Choroid plexus epithelial cell (primary cell): ENCODE data around the gene CCDC172.

ENCODE experiments used
- DNase-seq: peaks from one replicate; pipeline ENCODE4 v3.0.0-alpha.2; 2010; ENCODE audit warnings: low read depth
- H3K4me3 ChIP-seq: 2 replicates; pipeline ENCODE4 v1.5.1; 2011; ENCODE audit warnings: low read depth, mild to moderate bottlenecking, control low read depth, low read length, moderate library complexity
- TF ChIP-seq, protein P1 (sequence below): conservative IDR thresholded peaks from 2 replicates; pipeline ENCODE4 v1.5.1; 2011; ENCODE audit warnings: low read depth, mild to moderate bottlenecking, control low read depth, inconsistent platforms, low read length, moderate library complexity

The CCDC172 gene

DNA sequence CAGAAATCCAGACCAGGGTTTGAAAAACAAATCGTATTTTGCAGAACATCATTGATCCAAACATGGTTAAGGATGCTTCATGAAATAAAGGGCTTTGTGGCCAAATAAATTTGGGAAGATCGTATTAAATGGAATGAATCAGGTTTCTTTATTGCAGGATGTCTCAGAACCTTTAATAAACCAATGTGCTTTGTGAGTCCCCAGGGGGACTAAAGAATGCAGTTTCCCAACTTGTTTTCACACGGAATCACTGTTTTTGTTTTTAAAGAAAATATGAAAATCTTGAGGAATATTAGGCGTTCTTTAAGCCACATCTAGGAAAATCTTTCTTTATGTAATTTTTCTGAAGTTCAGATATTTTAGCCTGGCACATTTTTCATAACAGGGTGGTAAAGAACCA lies 16.8 kb upstream of the CCDC172 start:
- no peak overlapping the region for H3K4me3 ChIP-seq

DNA sequence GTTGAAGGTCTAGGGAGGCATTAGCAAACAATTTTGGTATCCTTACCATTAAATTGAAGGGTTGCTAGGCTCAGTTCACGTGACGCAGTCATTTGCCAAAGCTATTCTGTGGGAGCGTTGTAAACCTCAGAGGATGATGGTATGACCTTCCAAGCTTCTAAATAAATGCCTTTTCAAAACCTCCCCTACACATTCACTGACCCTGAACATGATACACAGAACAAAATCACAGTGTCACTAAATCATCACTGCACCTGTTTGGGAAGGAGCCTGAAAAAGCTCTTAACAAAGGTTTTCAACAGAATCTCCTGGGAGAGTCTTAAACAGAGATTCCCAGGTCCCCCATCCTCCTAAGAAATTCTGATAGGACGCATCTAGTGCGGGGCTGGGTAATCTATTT lies 13.2 kb upstream of the CCDC172 start:
- TF ChIP-seq, protein P1, sequence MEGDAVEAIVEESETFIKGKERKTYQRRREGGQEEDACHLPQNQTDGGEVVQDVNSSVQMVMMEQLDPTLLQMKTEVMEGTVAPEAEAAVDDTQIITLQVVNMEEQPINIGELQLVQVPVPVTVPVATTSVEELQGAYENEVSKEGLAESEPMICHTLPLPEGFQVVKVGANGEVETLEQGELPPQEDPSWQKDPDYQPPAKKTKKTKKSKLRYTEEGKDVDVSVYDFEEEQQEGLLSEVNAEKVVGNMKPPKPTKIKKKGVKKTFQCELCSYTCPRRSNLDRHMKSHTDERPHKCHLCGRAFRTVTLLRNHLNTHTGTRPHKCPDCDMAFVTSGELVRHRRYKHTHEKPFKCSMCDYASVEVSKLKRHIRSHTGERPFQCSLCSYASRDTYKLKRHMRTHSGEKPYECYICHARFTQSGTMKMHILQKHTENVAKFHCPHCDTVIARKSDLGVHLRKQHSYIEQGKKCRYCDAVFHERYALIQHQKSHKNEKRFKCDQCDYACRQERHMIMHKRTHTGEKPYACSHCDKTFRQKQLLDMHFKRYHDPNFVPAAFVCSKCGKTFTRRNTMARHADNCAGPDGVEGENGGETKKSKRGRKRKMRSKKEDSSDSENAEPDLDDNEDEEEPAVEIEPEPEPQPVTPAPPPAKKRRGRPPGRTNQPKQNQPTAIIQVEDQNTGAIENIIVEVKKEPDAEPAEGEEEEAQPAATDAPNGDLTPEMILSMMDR: no peak

More for the DNA sequence above, 16.8 kb upstream of the CCDC172 start:
- DNase-seq: no peak
- TF ChIP-seq, protein P1: no peak

DNA sequence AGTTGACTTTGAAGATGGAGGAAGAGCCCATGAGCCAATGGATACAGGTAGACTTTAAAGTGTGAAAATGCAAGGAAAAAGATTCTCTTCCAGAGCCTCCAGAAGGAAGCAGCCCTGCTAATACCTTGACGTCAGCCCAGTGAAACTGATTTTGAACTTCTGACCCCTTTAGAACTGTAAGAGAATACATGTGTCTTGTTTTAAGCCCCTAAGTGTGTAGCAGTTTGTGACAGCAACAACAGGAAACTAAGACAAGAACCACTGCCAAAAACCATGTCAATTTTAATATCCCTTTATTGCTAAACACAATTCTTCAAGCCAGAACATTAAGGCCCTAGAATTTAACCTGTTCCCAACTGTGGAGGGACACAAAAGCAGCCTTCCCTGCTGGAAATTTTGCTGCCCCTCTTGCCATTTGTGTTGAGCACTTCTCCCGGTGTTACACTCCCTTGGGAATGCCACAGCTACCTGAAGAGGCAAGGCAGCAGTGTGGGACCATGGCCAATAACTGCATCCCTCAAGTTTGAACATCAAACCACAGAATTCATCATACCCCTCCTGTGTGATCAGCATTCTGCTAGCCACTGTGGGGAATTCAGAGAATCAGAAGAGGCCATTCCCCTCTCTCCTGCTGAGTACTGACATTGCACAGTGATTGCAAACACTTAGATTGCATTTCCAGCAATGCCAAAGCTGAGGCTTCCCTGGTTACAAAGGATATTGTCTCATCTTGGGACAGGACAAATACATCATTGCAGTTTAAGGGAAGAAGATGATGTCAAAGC lies 12.3 kb upstream of the CCDC172 start:
- TF ChIP-seq, protein P1: no peak
- no peak for DNase-seq
- no peak overlapping the region for H3K4me3 ChIP-seq

More for the DNA sequence above, 13.2 kb upstream of the CCDC172 start:
- no peak for DNase-seq
- no peak overlapping the region for H3K4me3 ChIP-seq

DNA sequence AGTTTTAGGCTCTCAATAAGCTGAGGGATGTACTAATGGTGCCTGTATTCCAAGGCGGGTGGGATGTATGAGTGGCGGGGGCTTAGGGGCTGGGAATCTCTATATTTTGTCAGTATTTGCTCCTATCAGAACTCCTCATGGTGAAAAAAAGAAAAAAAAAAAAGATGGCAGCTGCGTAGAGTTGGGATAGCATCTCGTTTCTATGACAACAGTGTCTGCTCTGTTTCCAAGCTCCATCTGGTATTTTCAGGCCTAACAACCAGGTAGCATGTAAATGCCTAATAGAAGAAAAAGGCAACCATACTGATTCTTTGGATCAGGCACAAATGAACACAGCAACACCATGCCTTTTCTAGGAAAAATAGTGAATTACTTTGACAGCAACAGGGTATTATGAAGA lies 11.7 kb upstream of the CCDC172 start:
- DNase-seq: no peak
- TF ChIP-seq, protein P1: no peak
- no peak overlapping the region for H3K4me3 ChIP-seq

DNA sequence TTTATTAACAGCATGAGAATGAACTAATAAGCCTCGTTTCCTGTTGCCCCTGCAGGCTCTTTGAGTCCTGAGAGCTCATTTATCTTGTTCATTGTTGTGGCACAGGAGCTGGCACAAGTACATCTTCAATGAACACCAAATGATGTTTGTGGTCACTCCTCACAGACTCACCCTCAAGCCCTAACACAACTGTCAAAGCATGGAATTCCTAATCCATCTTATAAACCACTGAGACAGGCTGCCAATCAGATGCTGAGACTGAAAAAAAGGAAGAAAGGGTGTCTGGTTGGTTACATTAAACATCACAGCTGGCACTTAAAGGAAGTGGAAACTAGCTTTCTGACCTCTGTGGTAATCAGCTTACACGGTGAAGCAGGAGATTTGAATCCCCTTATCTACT lies 7.7 kb upstream of the CCDC172 start:
- DNase-seq: no peak
- TF ChIP-seq, protein P1: no peak
- H3K4me3 ChIP-seq: no peak overlapping the region

DNA sequence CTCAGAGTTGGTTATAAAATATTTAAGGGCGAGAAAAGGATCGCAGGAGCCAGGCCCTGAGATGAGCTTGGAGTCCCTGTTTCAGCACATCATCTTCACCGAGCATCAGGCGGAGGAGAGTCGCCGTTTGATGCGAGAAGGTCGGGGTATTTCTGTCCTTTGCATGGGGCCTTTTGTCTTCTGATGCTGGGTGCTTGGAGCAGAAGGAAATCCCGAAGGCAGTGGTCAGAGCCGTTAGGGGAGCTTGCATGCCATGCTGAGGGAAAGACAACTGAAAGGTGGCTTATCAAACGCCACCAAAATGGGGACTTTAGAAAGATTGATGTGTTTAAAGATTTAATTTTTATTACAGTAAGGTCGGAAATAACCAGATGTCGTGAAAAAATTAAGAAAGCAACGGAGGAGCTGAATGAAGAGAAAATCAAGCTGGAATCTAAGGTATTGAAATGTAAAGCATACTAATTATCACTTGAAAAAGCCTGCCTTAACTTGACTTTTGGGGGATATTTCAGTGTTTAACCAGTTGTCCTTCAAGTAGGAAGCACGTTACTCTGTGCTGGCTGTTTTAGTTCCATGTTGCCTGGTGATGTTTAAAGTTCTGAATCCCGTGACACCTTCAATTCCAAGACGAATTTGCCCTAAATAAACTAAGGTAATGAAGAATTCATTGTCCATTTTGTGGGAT lies 845 bp downstream of the CCDC172 start:
- TF ChIP-seq, protein P1: no peak
- no peak for DNase-seq
- H3K4me3 ChIP-seq: no peak overlapping the region
